ENCODE measurements around the gene PNMA1.

The PNMA1 gene

GRCh38 chr14:73661872-73662271 is 52.3 kb downstream of the PNMA1 start:
- no peak for DNase-seq
